HEK293T (cell line): ENCODE data around the gene GORASP1.

Experiments
- ARNT ChIP-seq: fragments of 450-650 bp; IDR thresholded peaks from 2 replicates; pipeline ENCODE4 v1.6.1; 2017; ENCODE audit warnings: mild to moderate bottlenecking
- BHLHE40 ChIP-seq: fragments of 450-650 bp; IDR thresholded peaks from 2 replicates; pipeline ENCODE4 v1.6.1; 2016; ENCODE audit warnings: mild to moderate bottlenecking, moderate library complexity, borderline replicate concordance
- CTBP1 ChIP-seq: fragments of 450-650 bp; IDR thresholded peaks from 2 replicates; pipeline ENCODE4 v1.6.1; 2016; ENCODE audit warnings: borderline replicate concordance
- FOXA1 ChIP-seq: fragments of 450-650 bp; IDR thresholded peaks from 2 replicates; pipeline ENCODE4 v1.6.1; 2016; ENCODE audit warnings: mild to moderate bottlenecking
- FOXM1 ChIP-seq: fragments of 450-650 bp; IDR thresholded peaks from 2 replicates; pipeline ENCODE4 v1.6.1; 2017; ENCODE audit warnings: mild to moderate bottlenecking, borderline replicate concordance
- L3MBTL2 ChIP-seq: fragments of 450-650 bp; conservative IDR thresholded peaks from 2 replicates; pipeline ENCODE4 v1.6.1; 2016; ENCODE audit warnings: mild to moderate bottlenecking
- NFRKB ChIP-seq: fragments of 450-650 bp; IDR thresholded peaks from 2 replicates; pipeline ENCODE4 v1.6.1; 2016; ENCODE audit warnings: mild to moderate bottlenecking, moderate library complexity
- SP1 ChIP-seq: fragments of 450-650 bp; IDR thresholded peaks from 2 replicates; pipeline ENCODE4 v1.6.1; 2017
- SUZ12 ChIP-seq: fragments of 450-650 bp; IDR thresholded peaks from 2 replicates; pipeline ENCODE4 v1.6.1; 2016; ENCODE audit warnings: mild to moderate bottlenecking
- TARDBP ChIP-seq: fragments of 450-650 bp; IDR thresholded peaks from 2 replicates; pipeline ENCODE4 v1.6.1; 2016
- ZNF384 ChIP-seq: fragments of 450-650 bp; IDR thresholded peaks from 2 replicates; pipeline ENCODE4 v1.6.1; 2016

GRCh38 chr3:39053696-39054095 lies 53.7 kb downstream of the GORASP1 start:
- TF ChIP-seq ARNT (no peak), FOXA1 (no peak), NFRKB (no peak), BHLHE40 (no peak), TARDBP (no peak), SP1 (no peak), FOXM1 (no peak), ZNF384 (no peak), L3MBTL2 (no peak), SUZ12 (no peak), CTBP1 (no peak)
